ENCODE measurements around the gene TIMM44. TPM values are rescaled to one million over a fixed set of nuclear protein-coding genes. Genes with fewer than 3 reads are reported as not detected.

The TIMM44 gene
- polyA plus RNA-seq, 1 of the 3 experiments (the other 2 are of a cell fraction), result 49.7 TPM

- 85% methylated on average over 21 of the region's 21 CpGs for WGBS (ENCODE audit: low lambda C conversion rate)
- no peak for DNase-seq
- H3K9me3 ChIP-seq, result no peaks in the 10 kb centered on the region
- H3K36me3 ChIP-seq (replicated peaks in 1 of 2; ENCODE audit: control insufficient read depth in 1 of 2, insufficient read depth in 2 of 2, low read length in 1 of 2), result peaks cover 7 to 81% of the 10 kb centered on the region in 2 experiments
- no peaks in the 10 kb centered on the region for H3K9me2 ChIP-seq
- H3K27me3 ChIP-seq (ENCODE audit: insufficient read depth), result no peaks in the 10 kb centered on the region
- peaks cover 0 to 10% of the 10 kb centered on the region in 2 experiments; a peak in 2 of 4 replicates for H3K4me1 ChIP-seq (ENCODE audit: control insufficient read depth in 1 of 2, insufficient read depth in 2 of 2, low read depth in 1 of 2, low read length in 1 of 2)
- TF ChIP-seq TAF1 (IDR thresholded peaks at IDR 0.05; ENCODE audit: borderline replicate concordance, low read depth, low read length) (no peak), RXRA (IDR thresholded peaks at IDR 0.05; ENCODE audit: borderline replicate concordance, low read depth) (no peak), EP300 (IDR thresholded peaks at IDR 0.05; ENCODE audit: borderline replicate concordance in 1 of 2, low read depth in 1 of 2, low read length in 1 of 2) (no peak), ELF1 (IDR thresholded peaks at IDR 0.05) (no peak), POLR2AphosphoS5 (IDR thresholded peaks at IDR 0.05; ENCODE audit: low read depth, low read length) (no peak), CHD2 (IDR thresholded peaks at IDR 0.05; ENCODE audit: low read length, partially characterized antibody) (no peak), GABPA (IDR thresholded peaks at IDR 0.05; ENCODE audit: low read depth) (no peak), GATA2 (CRISPR knock-in tag; IDR thresholded peaks at IDR 0.05) (no peak)
- TF ChIP-seq, protein P1, sequence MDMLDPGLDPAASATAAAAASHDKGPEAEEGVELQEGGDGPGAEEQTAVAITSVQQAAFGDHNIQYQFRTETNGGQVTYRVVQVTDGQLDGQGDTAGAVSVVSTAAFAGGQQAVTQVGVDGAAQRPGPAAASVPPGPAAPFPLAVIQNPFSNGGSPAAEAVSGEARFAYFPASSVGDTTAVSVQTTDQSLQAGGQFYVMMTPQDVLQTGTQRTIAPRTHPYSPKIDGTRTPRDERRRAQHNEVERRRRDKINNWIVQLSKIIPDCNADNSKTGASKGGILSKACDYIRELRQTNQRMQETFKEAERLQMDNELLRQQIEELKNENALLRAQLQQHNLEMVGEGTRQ (IDR thresholded peaks at IDR 0.05; ENCODE audit: borderline replicate concordance, low read depth, low read length), result no peak
- TF ChIP-seq, protein P2, sequence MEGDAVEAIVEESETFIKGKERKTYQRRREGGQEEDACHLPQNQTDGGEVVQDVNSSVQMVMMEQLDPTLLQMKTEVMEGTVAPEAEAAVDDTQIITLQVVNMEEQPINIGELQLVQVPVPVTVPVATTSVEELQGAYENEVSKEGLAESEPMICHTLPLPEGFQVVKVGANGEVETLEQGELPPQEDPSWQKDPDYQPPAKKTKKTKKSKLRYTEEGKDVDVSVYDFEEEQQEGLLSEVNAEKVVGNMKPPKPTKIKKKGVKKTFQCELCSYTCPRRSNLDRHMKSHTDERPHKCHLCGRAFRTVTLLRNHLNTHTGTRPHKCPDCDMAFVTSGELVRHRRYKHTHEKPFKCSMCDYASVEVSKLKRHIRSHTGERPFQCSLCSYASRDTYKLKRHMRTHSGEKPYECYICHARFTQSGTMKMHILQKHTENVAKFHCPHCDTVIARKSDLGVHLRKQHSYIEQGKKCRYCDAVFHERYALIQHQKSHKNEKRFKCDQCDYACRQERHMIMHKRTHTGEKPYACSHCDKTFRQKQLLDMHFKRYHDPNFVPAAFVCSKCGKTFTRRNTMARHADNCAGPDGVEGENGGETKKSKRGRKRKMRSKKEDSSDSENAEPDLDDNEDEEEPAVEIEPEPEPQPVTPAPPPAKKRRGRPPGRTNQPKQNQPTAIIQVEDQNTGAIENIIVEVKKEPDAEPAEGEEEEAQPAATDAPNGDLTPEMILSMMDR (IDR thresholded peaks at IDR 0.05), result no peak
- H3F3A ChIP-seq (replicated peaks; ENCODE audit: insufficient read depth), result no peaks in the 10 kb centered on the region
- H2AFZ ChIP-seq (ENCODE audit: low read depth), result no peak overlapping the region
- H3K4me3 ChIP-seq (ENCODE audit: low read depth in 2 of 2, low read length in 1 of 2), result no peak overlapping the region
- no peak overlapping the region for H3K4me2 ChIP-seq
- H3K9ac ChIP-seq, result no peak overlapping the region
- CTCF ChIA-PET, result interaction anchor here (1.5 to 3.8 kb wide), 2 partner anchors 12 to 20 kb away, joined by 5 to 18 read pairs; no protein-coding TSS in a partner anchor
- H3K27ac ChIP-seq (ENCODE audit: low read depth in 2 of 2, low read length in 1 of 2), result no peak overlapping the region
- H3K79me2 ChIP-seq (ENCODE audit: insufficient read depth), result peaks cover 64% of the 10 kb centered on the region
- H4K20me1 ChIP-seq (ENCODE audit: insufficient read depth), result peaks cover 66% of the 10 kb centered on the region
- POLR2A ChIA-PET, result no interaction called here
Measured at GRCh38 chr19:7982651-7983099, 39.2 kb upstream of the TIMM44 start.

- Histone ChIP-seq H3K36me3 (replicated peaks in 1 of 2; ENCODE audit: control insufficient read depth in 1 of 2, insufficient read depth in 2 of 2, low read length in 1 of 2) (peaks cover 7 to 81% of the 10 kb centered on the region in 2 experiments), H3F3A (replicated peaks; ENCODE audit: insufficient read depth) (no peaks in the 10 kb centered on the region), H3K4me2 (no peak overlapping the region), H3K4me1 (ENCODE audit: control insufficient read depth in 1 of 2, insufficient read depth in 2 of 2, low read depth in 1 of 2, low read length in 1 of 2) (peaks cover 0 to 4% of the 10 kb centered on the region in 2 experiments; a peak in 2 of 4 replicates), H4K20me1 (ENCODE audit: insufficient read depth) (peaks cover 65% of the 10 kb centered on the region), H2AFZ (ENCODE audit: low read depth) (no peak overlapping the region), H3K27me3 (ENCODE audit: insufficient read depth) (no peaks in the 10 kb centered on the region), H3K9ac (no peak overlapping the region), H3K9me2 (no peaks in the 10 kb centered on the region), H3K27ac (ENCODE audit: low read depth in 2 of 2, low read length in 1 of 2) (no peak overlapping the region), H3K79me2 (ENCODE audit: insufficient read depth) (peaks cover 59% of the 10 kb centered on the region), H3K4me3 (ENCODE audit: low read depth in 2 of 2, low read length in 1 of 2) (no peak overlapping the region), H3K9me3 (no peaks in the 10 kb centered on the region)
- no peak for DNase-seq
- WGBS (ENCODE audit: low lambda C conversion rate), result 97% methylated on average over 7 of the region's 10 CpGs
- CTCF ChIA-PET, result interaction anchor here (1.5 to 3.8 kb wide), 2 partner anchors 11 to 20 kb away, joined by 5 to 18 read pairs; no protein-coding TSS in a partner anchor
- POLR2A ChIA-PET, result no interaction called here
- TF ChIP-seq CHD2 (IDR thresholded peaks at IDR 0.05; ENCODE audit: low read length, partially characterized antibody), result no peak
- TF ChIP-seq ELF1 (IDR thresholded peaks at IDR 0.05), result no peak
- no peak for TF ChIP-seq NRF1 (IDR thresholded peaks at IDR 0.05; ENCODE audit: low read depth, low read length)
- TF ChIP-seq FOXM1 (IDR thresholded peaks at IDR 0.05; ENCODE audit: low read depth), result no peak
- TF ChIP-seq RAD21 (IDR thresholded peaks at IDR 0.05; ENCODE audit: low read length), result no peak
- no peak for TF ChIP-seq MAX (IDR thresholded peaks at IDR 0.05; ENCODE audit: low read depth)
- no peak for TF ChIP-seq GABPA (IDR thresholded peaks at IDR 0.05; ENCODE audit: low read depth)
- TF ChIP-seq POLR2AphosphoS5 (IDR thresholded peaks at IDR 0.05; ENCODE audit: low read depth, low read length), result no peak
- TF ChIP-seq, protein P2 (IDR thresholded peaks at IDR 0.05), result no peak
- TF ChIP-seq, protein P3, sequence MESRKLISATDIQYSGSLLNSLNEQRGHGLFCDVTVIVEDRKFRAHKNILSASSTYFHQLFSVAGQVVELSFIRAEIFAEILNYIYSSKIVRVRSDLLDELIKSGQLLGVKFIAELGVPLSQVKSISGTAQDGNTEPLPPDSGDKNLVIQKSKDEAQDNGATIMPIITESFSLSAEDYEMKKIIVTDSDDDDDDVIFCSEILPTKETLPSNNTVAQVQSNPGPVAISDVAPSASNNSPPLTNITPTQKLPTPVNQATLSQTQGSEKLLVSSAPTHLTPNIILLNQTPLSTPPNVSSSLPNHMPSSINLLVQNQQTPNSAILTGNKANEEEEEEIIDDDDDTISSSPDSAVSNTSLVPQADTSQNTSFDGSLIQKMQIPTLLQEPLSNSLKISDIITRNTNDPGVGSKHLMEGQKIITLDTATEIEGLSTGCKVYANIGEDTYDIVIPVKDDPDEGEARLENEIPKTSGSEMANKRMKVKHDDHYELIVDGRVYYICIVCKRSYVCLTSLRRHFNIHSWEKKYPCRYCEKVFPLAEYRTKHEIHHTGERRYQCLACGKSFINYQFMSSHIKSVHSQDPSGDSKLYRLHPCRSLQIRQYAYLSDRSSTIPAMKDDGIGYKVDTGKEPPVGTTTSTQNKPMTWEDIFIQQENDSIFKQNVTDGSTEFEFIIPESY (IDR thresholded peaks at IDR 0.05; ENCODE audit: borderline replicate concordance, low read depth), result no peak
- TF ChIP-seq MEF2A (IDR thresholded peaks at IDR 0.05; ENCODE audit: borderline replicate concordance, low read depth), result no peak
- no peak for TF ChIP-seq SMC3 (IDR thresholded peaks at IDR 0.05; ENCODE audit: low read depth, low read length)
- TF ChIP-seq FOSL2 (IDR thresholded peaks at IDR 0.05; ENCODE audit: borderline replicate concordance, low read depth), result no peak
- no peak for TF ChIP-seq NFIC (IDR thresholded peaks at IDR 0.05; ENCODE audit: borderline replicate concordance)
- no peak for TF ChIP-seq TCF12 (IDR thresholded peaks at IDR 0.05)
- no peak for TF ChIP-seq TEAD4 (IDR thresholded peaks at IDR 0.05; ENCODE audit: borderline replicate concordance, insufficient read depth)
- TF ChIP-seq EP300 (IDR thresholded peaks at IDR 0.05; ENCODE audit: borderline replicate concordance in 1 of 2, low read depth in 1 of 2, low read length in 1 of 2), result no peak
Measured at GRCh38 chr19:7982103-7982502, 38.6 kb upstream of the TIMM44 start.

Measured in SK-N-SH (cell line).